ENCODE measurements around the gene HLA-DOB.
A peak's percentile ranks its signal among the peaks of the same experiment; 100 is the strongest.

The HLA-DOB gene

DNA sequence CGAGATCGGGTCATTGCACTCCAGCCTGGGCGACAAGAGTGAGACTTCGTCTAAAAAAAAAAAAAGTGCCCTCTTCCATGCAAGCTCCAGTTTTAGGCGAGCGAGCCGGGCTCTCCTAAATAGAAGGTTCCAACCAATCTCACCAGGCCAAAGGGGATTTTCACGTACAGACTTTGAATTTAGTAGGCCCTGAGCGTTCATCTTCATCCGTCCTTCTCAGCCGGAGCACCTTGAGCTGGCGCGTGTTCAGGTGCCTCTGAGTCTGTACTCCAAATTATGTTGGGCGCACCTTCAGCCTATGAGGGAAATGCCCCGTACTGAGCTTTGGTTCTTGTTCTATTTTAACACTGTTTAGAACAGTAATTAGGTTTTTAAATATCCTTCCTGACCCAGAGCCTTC, 22.6 kb upstream of the HLA-DOB start:
- ChIA-PET POLR2A (ENCODE audit: low non-redundant PET) (interaction anchor here (1.7 kb wide), 1 partner anchor 14 kb away, joined by 10 read pairs; the partner anchor contains the start of genes PSMB9 and TAP1), CTCF (interaction anchor here (0.6 to 3.1 kb wide), 13 partner anchors 15 to 1572 kb away, joined by 3 to 55 read pairs (median 4); partner anchors contain the start of genes PSMB9 and TAP1)
- DNase-seq (ENCODE audit: low spot score) = no peak
- no peak for TF ChIP-seq CTCF (conservative IDR thresholded peaks at IDR 0.05; ENCODE audit: low read depth)
- peak overlapping the region; percentile 85 for H3K27ac ChIP-seq

GRCh38 chr6:32838114-32838958, 21.5 kb upstream of the HLA-DOB start, which contains the start of gene TAP2:
TSS of gene TAP2 (minus strand) at chr6:32838739. CDS start at chr6:32838233, 506 bp downstream.
- H3K27ac ChIP-seq = peak within 1 kb of the TSS; percentile 85
- ChIA-PET POLR2A (ENCODE audit: low non-redundant PET) (interaction anchor here (0.5 to 1.7 kb wide), 4 partner anchors 15 to 746 kb away, joined by 4 to 10 read pairs (median 8); partner anchors contain the start of genes PSMB9 and TAP1), CTCF (interaction anchor here (0.6 to 3.1 kb wide), 18 partner anchors 12 to 396 kb away, joined by 3 to 55 read pairs (median 4); partner anchors contain the start of genes PSMB9 and TAP1)
- TF ChIP-seq CTCF (conservative IDR thresholded peaks at IDR 0.05; ENCODE audit: low read depth) = peak; percentile 94
- peak; percentile 95 for DNase-seq (ENCODE audit: low spot score)

DNA sequence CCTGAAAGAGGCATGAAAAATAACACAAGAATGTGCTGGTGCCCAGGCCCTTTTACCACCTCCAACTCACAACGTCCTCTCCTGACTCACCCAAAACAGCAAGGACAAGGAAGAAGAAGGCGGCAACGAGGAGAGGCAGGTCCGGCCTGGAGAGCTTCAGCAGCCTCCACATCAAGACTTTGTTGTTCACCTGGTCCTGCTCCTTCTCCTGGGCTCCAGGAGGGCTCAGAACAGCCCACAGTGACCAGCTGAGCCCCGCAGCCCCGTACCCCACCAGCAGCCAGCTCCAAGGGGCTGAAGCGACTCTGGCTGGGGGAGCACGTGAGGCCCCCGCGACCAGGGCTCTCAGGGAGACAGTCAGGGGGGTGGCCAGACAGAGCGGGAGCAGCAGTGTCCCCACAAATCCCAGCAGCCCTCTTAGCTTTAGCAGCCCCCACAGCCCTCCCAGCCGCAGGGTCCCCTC, 20.9 kb upstream of the HLA-DOB start:
- peak; percentile 50 for DNase-seq (ENCODE audit: low spot score)
- CTCF ChIA-PET = interaction anchor here (0.6 to 3.1 kb wide), 7 partner anchors 12 to 109 kb away, joined by 3 to 55 read pairs (median 8); partner anchors contain the start of genes PSMB9 and TAP1
- TF ChIP-seq CTCF (conservative IDR thresholded peaks at IDR 0.05; ENCODE audit: low read depth) = no peak
- POLR2A ChIA-PET (ENCODE audit: low non-redundant PET) = interaction anchor here (1.4 to 1.7 kb wide), 2 partner anchors 16 to 30 kb away, joined by 10 read pairs; partner anchors contain the start of genes PSMB9 and TAP1
- peak overlapping the region; percentile 85 for H3K27ac ChIP-seq

DNA sequence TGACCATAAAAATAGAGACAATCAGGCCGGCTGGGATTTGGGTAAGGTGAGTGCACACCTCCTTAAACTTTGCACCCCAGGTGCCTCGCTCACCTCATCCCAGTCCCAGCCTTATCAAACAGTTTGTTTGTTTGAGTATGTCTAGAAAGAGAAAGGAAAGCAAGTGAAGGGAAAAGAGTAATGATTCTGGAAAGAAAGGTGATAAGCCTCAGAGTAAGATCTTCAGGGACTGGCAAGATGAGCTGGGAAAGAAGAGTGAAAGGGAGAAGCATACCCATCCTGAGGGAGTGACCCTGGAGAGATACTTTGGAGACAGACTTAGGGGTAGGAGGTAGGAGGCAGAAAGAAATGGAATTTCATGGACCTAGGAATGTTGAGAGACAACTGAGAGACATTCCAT, 20.1 kb upstream of the HLA-DOB start:
- H3K27ac ChIP-seq = no peak overlapping the region
- CTCF ChIA-PET = interaction anchor here (0.6 kb wide), 1 partner anchor 282 kb away, joined by 3 read pairs; no protein-coding TSS in a partner anchor
- DNase-seq (ENCODE audit: low spot score) = no peak
- no peak for TF ChIP-seq CTCF (conservative IDR thresholded peaks at IDR 0.05; ENCODE audit: low read depth)
- POLR2A ChIA-PET (ENCODE audit: low non-redundant PET) = no interaction called here

DNA sequence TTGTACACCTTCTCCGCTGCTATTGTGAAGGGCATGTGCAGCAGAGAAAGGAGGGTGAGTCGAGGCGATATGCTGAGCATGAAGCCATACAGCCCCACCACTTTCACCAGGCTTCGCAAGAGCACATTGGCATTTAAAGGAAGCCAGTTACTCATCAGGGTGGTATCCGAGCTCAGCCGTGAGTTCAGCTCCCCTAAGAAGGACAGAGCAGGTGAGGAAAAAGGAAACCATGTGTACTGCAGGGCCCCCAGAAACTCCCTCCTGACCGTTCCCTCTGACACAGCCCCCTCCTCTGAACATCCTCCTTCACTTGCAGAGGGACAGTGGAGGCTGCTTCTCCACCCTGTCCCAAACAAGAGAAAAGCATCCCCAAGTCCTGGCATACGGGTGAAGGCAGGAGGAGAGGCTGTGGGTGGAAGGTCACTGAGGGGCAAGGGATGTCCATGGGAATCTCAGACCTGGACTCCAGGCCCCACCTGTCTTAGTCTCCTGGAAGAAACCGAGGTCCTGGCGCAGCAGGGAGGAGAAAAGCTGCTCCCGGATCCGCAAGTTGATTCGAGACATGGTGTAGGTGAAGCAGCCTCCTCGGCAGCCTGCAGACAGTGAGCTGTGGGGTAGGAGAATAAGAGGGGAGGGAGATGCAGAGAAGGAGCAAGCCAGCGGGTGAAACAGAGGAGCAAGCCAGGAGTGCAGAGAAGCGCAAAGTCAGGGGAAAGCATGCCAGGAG, 18.5 kb upstream of the HLA-DOB start:
- no peak overlapping the region for H3K27ac ChIP-seq
- ChIA-PET CTCF (interaction anchor here (0.6 kb wide), 1 partner anchor 113 kb away, joined by 3 read pairs; no protein-coding TSS in a partner anchor), POLR2A (ENCODE audit: low non-redundant PET) (no interaction called here)
- TF ChIP-seq CTCF (conservative IDR thresholded peaks at IDR 0.05; ENCODE audit: low read depth) = no peak
- DNase-seq (ENCODE audit: low spot score) = no peak

DNA sequence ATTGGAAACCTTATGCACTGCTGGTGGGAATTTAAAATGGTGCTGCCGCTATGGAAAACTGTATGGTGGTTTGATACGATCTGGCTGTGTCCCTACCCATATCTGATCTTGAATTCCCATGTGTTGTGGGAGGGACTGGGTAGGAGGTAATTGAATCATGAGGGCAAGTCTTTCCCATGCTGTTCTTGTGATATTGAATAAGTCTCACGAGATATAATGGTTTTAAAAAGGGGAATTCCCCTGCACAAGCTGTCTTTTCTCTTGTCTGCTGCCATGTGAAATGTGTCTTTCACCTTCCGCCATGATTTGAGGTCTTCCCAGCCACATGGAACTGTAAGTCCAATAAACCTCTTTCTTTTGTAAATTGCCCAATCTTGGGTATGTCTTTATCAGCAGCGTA, 16.9 kb upstream of the HLA-DOB start:
- CTCF ChIA-PET = no interaction called here
- POLR2A ChIA-PET (ENCODE audit: low non-redundant PET) = no interaction called here

More for the DNA sequence above, 16.9 kb upstream of the HLA-DOB start:
- no peak overlapping the region for H3K27ac ChIP-seq
- DNase-seq (ENCODE audit: low spot score) = no peak
- TF ChIP-seq CTCF (conservative IDR thresholded peaks at IDR 0.05; ENCODE audit: low read depth) = no peak
